Measurements from ENCODE around the gene DDAH2.

DNA sequence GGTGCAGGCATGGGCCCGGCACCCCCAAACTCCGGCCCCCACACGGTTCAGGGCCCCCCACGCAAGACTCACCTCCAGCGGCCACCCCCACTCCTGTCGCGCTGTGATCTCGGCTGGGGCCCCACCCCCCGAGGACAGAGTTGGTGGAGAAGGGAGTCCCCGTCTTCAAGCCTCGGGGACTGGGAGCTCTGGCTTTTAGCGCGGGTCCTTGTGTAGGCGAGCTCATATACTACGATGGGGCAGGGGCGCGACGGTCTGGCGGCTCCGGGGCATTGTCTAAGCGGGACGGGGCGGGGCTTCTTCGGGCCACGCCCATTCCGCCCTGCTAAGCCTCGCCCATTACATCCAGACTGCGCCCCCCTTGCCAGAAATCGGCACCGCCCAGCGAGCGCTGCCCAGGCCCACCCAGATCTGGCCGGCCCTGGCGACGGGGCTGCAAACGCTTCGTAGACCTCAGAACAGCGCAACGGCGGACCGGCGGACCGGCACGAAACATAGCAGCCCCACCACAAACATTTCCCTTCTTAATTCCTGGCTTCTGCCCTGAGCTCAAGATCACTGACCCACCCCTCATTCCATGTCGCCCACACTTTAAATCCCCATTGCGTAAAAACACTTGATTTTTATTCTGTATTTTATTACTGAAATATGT lies 1.0 kb upstream of the DDAH2 start:
- TF ChIP-seq POLR2AphosphoS5 (IDR thresholded peaks at IDR 0.05; ENCODE audit: low read depth, low read length) (no peak), TAF1 (IDR thresholded peaks at IDR 0.05; ENCODE audit: borderline replicate concordance, low read depth, low read length) (no peak), POLR2A (IDR thresholded peaks at IDR 0.05; ENCODE audit: low read depth, low read length) (peak; percentile 43; the same call in 1 of the 2 replicates)
